HG03039 (cell line): ENCODE data around the gene PDCD1LG2.
A peak's percentile ranks its signal among the peaks of the same experiment; 100 is the strongest.
"Not testable (repeated sequence)": the region's sequence is repeated elsewhere in the genome, so short reads cannot be mapped to it uniquely, and the experiment has no call there.

Source experiments
- ATAC-seq: cut with Tn5 transposase; IDR thresholded peaks from one replicate; pipeline ENCODE4 v1.9.1; 2021; ENCODE audit warnings: mild to moderate bottlenecking, moderate library complexity; ENCODE audit not compliant: unreplicated experiment

PDCD1LG2 gene

DNA sequence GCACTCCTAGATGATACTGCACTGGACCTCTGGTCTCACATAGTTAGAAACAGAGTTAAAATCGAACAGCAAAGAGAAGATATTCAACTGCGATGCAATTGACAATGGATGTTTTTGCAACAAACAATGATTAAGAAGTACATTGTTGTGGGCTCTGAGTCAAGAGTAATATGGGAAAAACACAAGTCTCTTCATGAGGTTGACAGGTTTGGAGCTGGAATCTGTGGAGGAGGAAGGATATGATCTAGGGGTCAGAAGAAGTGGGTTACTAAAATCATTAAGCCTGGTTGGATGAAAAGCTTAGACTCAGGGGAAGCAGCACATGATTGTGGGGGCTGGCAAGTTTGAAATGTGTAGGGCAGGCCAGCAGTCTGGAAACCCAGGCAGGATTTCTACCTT, 53.1 kb downstream of the PDCD1LG2 start:
- no peak for ATAC-seq

DNA sequence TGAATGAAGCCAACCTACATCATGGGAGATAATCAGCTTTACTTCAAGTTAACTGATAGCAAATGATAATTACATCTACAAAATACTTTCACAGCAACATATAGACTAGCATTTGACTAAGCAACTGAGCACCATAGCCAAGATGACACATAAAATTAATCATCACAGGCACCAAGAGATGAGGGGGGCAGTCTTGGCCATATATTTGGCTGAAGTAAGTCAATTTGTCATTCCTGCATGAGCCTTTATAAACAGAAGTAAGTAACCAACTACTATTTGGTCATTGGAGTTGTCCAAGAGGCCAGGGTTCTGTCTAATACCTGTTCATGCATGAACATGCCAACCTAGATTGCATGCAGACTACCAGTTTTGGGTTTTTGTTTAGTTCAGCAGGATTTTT, 53.6 kb downstream of the PDCD1LG2 start:
- no peak for ATAC-seq

DNA sequence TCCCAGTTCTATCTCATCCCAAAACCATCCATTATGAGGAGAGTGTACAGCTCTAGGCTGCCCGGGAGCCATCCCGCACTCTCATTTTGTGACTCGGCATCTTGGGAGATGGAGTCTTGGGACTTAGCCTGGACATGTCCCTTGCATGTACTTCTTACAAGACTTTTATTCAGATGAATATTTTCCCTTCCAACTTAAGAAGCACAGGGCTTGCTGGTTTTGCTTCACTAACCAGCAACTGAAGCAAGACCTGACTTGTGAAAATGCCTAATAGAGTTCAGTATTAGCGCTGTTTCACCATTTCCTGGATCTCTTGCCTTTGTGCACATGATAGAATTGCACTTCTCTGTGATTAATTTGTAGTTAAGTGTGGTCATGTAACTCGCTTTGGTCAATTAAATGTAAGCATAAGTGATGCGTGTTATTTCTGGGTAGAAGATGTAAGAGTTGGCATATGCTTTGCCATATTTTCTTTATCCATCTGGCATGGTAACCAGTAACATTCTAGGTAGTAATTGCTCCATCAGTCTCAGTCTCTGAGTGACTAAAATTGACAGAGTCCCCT, 55.8 kb downstream of the PDCD1LG2 start:
- no peak for ATAC-seq

DNA sequence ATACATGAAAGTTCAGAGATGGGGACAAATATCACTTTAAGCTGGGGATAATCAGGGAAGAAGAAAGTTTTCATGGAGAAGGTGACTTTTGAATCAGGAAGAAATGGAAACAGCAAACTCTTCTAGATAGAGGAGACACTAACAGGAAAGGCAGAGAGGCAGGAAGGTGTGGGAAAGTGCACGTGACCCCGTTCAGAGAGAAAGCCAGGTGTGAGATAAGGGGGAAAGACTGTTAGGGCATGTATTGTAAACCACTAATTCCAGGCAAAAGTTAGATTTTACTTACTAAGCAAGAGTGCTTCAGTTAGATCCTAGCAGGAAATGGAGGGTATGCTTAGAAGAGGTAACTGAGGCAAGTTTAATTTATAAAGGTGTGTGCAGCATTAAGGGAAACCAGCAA, 58.5 kb downstream of the PDCD1LG2 start:
- ATAC-seq, result no peak

DNA sequence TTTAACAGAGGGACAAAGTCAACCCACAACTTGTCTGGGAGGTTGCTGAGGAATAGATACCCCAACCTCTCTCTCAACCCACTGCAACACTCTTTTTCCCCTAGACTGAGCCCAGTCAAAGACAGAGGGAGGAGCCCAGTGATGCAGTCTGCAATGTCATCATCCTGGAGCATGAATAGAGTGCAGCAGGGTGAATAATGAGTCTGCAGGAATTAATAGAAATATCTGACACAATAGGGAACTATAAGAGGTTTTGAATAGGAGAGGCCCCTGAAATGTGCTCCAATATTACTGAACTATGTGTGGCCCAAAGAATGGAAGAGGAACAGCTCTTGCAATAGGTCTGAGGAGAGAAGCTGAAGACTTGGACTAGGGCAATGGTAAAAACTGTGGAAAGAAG, 59.1 kb downstream of the PDCD1LG2 start:
- ATAC-seq, result no peak

DNA sequence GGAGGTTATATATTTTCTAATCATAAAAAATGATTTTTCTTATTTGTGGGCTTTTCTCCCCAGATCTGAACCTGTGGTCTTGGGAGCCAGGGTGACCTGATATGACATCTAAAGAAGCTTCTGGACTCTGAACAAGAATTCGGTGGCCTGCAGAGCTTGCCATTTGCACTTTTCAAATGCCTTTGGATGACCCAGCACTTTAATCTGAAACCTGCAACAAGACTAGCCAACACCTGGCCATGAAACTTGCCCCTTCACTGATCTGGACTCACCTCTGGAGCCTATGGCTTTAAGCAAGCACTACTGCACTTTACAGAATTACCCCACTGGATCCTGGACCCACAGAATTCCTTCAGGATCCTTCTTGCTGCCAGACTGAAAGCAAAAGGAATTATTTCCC, 59.6 kb downstream of the PDCD1LG2 start:
- no peak for ATAC-seq

DNA sequence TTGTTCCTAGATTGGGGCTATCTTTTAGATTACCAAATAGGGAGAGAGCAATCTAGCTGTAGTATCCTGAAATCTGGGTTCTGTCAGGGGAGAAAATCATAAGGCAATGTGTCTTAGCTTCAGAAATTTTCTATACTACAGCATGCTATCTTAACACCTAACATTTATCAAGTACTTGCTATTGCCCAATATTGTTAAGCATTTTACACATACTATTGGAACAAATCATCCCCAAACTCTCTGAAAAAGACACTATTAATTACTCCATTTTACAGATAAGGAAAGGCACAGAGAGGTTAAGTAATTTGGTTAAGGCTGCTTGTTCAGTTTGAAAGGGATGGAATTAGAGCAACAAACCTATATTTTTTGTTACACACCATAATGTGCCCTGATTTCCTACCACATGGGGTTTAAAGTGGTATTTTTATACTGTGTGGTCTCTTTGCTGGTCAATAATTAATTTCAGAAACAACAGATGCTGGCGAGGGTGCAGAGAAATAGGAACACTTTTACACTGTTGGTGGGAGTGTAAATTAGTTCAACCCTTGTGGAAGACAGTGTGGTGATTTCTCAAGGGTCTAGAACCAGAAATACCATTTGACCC, 61.4 kb downstream of the PDCD1LG2 start:
- ATAC-seq, result no peak

DNA sequence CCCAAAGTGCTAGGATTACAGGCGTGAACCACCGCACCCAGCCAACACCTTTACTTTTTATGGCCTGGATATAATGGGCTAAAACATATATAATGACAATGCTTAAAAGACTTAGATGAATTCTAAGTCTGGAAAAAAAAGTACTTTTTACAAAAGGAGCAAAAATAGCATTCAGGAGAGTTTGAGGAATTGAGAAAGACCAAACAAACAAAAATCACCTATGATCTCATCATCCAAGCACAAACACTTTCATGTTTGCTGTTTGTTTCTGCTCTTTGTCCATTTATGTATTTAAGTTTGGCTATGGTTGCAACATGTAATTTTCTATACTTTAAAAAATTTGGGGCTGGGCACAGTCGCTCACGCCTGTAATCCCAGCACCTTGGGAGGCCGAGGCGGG, 63.8 kb downstream of the PDCD1LG2 start:
- ATAC-seq, result no peak

DNA sequence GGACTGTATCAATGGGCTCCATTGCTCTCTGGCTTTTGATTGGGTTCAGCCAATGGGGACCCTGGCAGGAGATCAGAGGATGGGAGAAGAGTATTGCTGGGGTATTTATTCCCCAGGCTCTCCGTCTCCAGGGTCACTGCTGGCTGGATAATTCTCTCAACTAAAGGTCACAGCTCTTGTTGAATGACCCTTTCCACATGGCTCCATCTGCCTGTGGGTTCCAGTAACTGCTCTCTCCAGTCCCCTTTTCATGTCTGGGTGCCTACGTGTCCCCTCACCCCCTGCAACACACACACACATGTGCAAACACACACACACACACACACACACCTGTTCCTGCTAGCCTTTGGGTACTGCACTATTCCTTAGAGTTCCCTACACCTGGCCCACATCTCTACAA, 64.7 kb downstream of the PDCD1LG2 start:
- ATAC-seq, result no peak

DNA sequence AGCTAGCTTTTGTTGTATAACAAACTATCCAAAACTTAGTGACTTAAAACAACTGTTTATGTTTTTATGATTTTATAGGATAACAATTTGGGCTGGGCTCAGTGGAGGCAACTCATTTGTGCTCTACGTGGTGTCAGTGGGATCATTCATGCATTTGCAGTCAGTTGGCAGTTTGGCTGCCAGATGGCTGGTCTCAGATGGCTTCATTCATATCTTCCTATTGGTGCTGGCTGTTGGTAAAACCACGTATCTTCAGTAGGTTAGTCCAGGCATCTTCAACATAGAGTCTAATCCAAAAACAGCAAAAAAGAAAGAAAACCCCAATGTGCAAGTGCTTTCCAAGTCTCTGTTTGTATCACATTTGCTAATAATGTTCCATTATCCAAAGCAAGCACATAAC, 66.9 kb downstream of the PDCD1LG2 start:
- no peak for ATAC-seq

DNA sequence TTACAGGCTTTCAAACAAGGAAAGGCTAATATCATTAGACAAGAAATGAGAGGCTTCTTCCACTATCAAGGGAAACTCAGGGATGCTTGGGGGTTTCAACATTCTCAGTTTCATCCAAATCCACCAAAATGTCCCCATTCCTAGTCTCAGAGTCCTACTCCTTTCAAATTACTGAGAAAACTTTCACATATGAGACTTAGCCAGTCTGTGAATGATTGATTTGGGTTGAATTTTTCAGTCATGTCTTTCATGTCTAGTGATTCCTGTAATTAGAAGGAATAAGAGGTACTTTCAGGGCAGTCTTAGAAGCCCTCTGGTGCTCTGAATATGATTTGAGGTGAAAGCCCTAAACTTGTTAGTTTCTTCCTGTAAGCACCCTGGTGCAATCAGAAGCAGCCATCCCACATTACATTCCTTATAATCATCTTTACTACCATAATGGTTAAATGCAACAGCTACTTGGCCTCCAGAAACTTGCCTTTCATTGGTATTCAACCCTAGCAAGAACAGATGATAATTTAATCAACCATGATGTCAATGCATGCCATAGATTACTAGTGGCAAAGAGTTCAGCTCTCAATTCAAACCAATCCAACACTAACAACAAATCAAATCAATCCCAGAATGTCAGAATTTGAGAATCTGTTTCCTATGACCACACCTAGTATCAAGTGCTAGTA, 67.8 kb downstream of the PDCD1LG2 start:
- ATAC-seq, result no peak

DNA sequence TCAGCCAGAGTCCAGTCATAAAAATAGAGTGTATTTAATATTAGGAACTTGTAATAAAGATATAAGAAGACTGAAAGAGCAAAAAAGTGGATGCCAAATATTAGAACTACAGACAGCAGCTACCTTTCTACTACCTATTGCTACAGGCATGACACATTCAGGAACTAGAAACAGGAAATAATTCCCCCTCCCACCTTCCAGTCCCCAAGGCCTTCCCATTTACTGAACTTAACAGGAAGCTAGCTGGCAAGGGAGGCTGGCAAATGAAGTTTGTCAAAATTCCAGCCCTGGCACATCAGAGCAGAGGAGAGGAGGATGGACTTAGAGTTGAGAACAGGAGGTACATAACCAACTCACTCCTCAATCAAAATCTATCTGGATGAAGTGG, 68.4 kb downstream of the PDCD1LG2 start:
- ATAC-seq, result no peak

DNA sequence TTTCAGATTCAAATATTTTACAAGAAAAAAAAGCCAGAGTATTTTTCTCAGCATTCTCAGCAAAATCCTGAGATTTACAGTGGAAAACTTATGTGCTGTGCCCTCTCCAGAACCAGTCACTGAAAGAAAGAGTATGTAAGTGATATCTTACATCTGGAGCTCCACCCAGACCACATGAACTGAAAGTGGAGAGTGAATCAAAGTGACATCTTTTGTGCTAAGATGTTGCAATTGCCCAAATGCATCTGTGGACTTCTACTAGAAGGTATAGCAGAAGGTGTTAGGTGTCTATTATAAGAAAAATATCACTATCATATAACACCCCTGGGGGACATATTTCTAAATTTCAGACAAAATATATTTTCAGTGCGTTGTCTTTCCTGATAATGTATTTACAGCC, 69.5 kb downstream of the PDCD1LG2 start:
- ATAC-seq, result no peak

DNA sequence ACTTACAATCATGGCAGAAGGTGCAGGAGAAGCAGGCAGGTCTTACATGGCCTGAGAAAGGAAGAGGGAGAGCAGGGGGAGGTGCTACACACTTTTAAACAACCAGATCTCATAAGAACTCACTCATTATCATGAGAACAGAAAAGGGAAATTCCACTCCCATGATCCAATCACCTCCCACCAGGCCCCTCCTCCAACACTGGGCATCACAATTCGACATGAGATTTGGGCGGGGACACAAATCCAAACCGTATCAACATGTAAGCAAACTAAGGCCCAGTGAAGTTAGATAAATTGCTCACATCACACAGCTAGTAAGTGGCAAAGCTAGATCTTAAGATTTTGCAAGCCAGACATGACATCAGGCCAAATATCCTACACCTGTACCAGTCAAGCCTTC, 70.3 kb downstream of the PDCD1LG2 start:
- ATAC-seq, result no peak

DNA sequence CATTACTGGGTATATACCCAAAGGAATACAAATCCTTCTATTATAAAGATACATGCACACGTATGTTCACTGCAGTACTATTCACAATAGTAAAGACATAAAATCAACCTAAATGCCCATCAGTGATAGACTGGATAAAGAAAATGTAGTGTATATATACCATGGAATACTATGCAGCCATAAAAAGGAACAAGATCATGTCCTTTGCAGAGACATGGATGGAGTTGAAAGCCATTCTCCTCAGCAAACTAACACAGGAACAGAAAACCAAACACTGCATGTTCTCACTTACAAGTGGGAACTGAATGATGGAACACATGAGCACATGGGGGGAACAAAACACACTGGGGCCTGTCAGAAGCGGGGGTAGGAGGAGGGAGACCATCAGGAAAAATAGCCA, 71.4 kb downstream of the PDCD1LG2 start:
- ATAC-seq, result not testable (repeated sequence)

DNA sequence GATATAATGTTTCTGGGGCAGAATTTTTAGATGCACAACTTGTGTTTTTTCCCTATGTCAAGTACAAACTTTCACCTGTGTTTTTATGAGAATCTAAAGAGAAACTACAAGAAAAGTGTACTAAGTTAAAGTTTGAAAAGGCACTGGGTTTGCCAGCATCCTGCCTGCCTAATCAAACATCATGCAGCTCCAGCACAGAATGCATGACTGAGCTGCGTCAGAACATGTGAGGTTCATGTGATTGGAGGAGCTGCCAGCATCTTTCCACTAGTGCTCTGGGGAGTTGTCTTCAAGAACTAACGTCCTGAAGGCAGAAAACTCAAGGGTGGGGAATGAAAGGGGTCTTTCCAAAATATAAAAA, 72.5 kb downstream of the PDCD1LG2 start:
- ATAC-seq, result peak; percentile 34

DNA sequence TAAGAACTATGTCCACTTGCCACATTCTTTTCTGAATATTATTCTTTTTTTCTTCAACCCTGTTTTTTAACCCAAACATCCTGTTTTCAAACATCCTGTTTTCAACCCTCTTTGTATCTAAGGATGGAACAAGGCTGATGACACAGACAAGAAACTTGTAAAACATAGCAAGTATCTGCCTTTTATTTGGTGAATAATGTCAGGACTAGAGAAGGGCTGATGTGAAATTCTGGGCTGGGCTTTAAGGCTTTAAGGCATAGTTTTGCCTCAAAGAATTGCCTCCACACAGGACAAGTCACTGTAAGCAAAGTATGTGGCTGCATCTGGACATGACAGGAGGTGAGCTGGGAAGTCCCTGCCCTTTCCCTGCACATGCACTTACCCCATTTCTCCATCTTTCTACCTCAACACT, 76.1 kb downstream of the PDCD1LG2 start:
- ATAC-seq, result peak; percentile 41

DNA sequence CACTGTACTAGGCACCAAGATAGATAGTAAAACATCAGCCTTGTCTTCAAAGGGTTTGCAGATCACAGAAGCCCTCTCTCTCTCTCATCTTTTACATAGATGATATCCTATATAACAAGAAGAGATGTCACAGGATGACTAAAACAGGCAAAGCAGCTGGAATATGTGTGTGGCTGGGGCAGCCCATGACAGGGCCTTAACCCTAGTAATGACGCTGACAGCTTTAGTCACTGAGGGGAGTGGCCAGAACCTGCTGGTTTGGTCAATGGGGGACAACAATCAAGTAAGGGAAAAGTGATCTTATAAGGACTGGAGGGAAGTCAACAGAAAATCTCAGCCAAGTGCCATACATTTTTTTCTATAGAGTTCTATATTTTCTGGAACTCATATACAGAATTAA, 76.7 kb downstream of the PDCD1LG2 start:
- no peak for ATAC-seq

DNA sequence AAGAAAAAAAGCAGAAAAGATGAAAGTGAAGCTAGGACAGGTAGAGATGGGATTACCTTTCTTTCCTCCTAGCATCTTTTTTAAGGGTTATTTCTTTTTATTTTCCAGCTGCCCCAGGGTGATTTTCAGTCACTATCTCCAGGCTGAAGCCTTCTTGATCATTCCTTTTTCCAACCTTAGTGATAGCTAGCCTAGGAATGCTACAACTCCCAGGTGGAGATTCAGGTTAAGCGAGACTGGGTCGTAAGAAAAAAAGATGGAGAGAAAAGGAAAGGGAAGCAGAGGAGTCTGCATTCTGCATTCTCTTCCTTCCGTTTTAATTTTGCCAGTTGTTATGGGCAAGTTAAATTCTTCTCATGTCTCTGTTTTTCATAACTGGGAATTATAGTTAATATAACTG, 81.9 kb downstream of the PDCD1LG2 start:
- no peak for ATAC-seq

DNA sequence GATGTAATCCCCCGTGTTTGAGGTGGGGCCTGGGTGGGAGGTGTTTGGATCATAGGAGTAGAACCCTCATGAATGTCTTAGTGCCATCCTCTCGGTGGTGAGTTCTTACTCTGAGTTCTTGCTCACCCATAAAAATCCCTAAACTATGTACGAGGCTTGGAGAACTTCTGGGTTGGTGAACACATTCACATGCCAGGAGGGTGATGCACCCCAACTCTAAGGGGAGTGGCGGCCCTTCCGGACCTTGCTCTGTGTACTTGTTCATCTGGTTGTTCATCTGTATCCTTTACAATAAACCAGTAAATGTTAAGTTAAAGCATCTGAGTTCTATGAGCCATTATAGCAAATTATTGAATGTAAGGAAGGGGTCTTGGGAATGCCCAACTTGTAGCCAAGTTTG, 82.6 kb downstream of the PDCD1LG2 start:
- no peak for ATAC-seq

DNA sequence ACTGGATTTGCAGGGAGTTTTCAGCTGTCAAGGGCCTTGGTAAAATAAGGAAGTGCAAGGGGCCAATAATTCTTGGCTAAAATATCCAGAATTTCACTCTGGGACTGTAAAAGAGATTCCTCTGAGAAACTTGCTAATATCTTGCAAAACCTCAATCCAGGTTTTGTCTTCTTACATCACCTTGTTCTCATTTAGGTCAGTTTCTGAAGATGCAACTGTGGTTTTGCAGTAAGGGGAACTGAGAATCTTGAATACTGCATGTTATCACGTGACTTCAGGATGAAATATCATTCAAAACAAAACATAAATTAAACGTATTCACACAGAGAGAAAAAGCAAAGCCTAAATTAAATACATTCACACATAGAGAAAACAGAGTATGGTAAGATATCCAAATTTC, 83.6 kb downstream of the PDCD1LG2 start:
- no peak for ATAC-seq

DNA sequence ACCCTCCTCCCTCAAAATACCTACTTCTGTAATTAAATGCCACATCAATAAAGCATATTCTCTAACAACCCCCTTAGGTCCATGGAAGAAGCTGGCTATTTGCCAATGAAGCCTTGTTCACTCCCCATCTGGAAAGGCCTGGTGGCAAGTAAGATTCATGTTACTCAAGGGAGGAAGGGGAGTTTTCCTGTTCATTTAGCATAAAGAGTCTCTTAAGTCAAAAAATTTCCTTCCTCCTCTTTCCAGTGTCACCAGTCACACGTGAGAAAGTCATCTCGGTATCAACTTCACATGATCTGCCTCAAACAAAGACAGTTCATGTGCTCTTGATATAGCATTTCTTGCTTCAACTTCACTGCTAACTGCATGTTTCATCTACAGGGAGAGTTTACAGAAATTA, 85.8 kb downstream of the PDCD1LG2 start:
- ATAC-seq, result no peak
